ENCODE results near the gene GRM3. TPM values are rescaled to one million over a fixed set of nuclear protein-coding genes. Genes with fewer than 3 reads are reported as not detected.

GRM3 gene
- total and polyA plus RNA-seq, 2 donors (not counting 3 experiments of a cell fraction or from before 2014, with no cell fraction given): not detected

DNA sequence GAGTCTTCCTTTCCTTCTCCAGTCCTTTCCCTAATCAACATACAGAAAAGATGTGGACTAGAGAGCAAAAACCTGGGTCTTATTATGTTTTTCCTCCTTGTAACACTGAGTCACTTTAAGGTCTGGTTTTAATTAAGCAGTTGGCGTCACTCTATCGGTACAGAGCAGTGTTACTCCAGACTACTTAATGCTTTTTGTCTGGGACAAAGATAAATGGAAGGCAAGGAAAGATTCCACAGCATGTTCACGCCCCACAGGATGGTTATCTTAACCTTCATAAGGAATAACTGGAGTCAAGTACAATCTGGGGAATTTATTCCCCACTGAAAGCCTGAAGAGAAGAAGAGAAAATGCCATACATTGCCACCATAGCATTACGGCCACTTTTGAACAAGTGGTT lies 270.0 kb downstream of the GRM3 start:
- ChIA-PET CTCF (interaction anchor here (0.6 to 5.3 kb wide), 2 partner anchors 13 to 236 kb away, joined by 3 to 89 read pairs; partner anchors contain the start of gene DMTF1), POLR2A (no interaction called here)
- BruUV-seq (replicated peaks): no TSS peak
- intact Hi-C loops (cut with micrococcal nuclease) (loop anchor here (1.0 to 5.0 kb wide), 3 partner anchors 235 to 504 kb away; no protein-coding TSS in a partner anchor), dilution Hi-C loops (cut with MboI; ENCODE audit: extremely low pct_ligation_motif_present, low sequenced_read_pairs) (no loop called here)
- DNase-seq (ENCODE audit: low read depth, low spot score): no peak
- Histone ChIP-seq H3K27me3 (ENCODE audit: control insufficient read depth in 2 of 2, insufficient read depth in 2 of 2, low read length in 2 of 2) (no peaks in the 10 kb centered on the region), H3K9ac (replicated peaks; ENCODE audit: extremely low read depth, insufficient read depth, low read length) (no peak overlapping the region), H3K4me1 (ENCODE audit: control insufficient read depth, extremely low read depth, insufficient read depth, low read length) (no peaks in the 10 kb centered on the region), H3K36me3 (ENCODE audit: control insufficient read depth in 2 of 2, extremely low read depth in 1 of 2, insufficient read depth in 2 of 2, low read length in 2 of 2) (peaks cover 0 to 3% of the 10 kb centered on the region in 2 experiments), H2AFZ (ENCODE audit: low read depth, low read length) (no peak overlapping the region), H3K79me2 (ENCODE audit: control insufficient read depth, insufficient read depth, low read length) (no peaks in the 10 kb centered on the region), H3K27ac (ENCODE audit: insufficient read depth, low read depth, low read length) (no peak overlapping the region), H4K20me1 (replicated peaks; ENCODE audit: control insufficient read depth, extremely low read depth, insufficient read depth, low read length) (no peaks in the 10 kb centered on the region), H3K9me3 (replicated peaks; ENCODE audit: control insufficient read depth, insufficient read depth, low read length) (no peaks in the 10 kb centered on the region), H3K9me1 (replicated peaks; ENCODE audit: control insufficient read depth, extremely low read depth, insufficient read depth, low read length) (no peaks in the 10 kb centered on the region), H3K4me3 (replicated peaks in 1 of 3; ENCODE audit: insufficient read depth in 1 of 3, low read depth in 1 of 3, low read length in 3 of 3) (no peak overlapping the region), H3K4me2 (ENCODE audit: insufficient read depth, low read length) (no peak overlapping the region)
- FAIRE-seq: no peak
- TF ChIP-seq JUN (IDR thresholded peaks at IDR 0.05; ENCODE audit: borderline replicate concordance, insufficient read depth, insufficient read length, low read depth): no peak
- no peak for TF ChIP-seq GATA2 (IDR thresholded peaks at IDR 0.05; ENCODE audit: insufficient read depth, insufficient read length, low read depth, low read length)
- TF ChIP-seq POLR2AphosphoS5 (IDR thresholded peaks at IDR 0.05; ENCODE audit: insufficient read depth, low read depth, low read length): no peak
- TF ChIP-seq, protein P1, sequence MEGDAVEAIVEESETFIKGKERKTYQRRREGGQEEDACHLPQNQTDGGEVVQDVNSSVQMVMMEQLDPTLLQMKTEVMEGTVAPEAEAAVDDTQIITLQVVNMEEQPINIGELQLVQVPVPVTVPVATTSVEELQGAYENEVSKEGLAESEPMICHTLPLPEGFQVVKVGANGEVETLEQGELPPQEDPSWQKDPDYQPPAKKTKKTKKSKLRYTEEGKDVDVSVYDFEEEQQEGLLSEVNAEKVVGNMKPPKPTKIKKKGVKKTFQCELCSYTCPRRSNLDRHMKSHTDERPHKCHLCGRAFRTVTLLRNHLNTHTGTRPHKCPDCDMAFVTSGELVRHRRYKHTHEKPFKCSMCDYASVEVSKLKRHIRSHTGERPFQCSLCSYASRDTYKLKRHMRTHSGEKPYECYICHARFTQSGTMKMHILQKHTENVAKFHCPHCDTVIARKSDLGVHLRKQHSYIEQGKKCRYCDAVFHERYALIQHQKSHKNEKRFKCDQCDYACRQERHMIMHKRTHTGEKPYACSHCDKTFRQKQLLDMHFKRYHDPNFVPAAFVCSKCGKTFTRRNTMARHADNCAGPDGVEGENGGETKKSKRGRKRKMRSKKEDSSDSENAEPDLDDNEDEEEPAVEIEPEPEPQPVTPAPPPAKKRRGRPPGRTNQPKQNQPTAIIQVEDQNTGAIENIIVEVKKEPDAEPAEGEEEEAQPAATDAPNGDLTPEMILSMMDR (IDR thresholded peaks at IDR 0.05; ENCODE audit: extremely low read depth in 1 of 2, insufficient read depth in 1 of 2, low read depth in 1 of 2, low read length in 2 of 2): no peak
